EL (cell line): ENCODE results near the gene CYBA.

ENCODE experiments used
- DNase-seq: peaks from one replicate; pipeline ENCODE4 v3.0.0-alpha.2; 2016

CYBA gene

GRCh38 chr16:88659160-88659559, 8.3 kb upstream of the CYBA start:
- DNase-seq = no peak

GRCh38 chr16:88658714-88659113, 7.9 kb upstream of the CYBA start:
- no peak for DNase-seq

GRCh38 chr16:88657371-88657770, 6.5 kb upstream of the CYBA start:
- no peak for DNase-seq

- DNase-seq = no peak
Measured at GRCh38 chr16:88656291-88656980, 5.6 kb upstream of the CYBA start.

- no peak for DNase-seq
Measured at GRCh38 chr16:88655733-88656281, 5.0 kb upstream of the CYBA start.

GRCh38 chr16:88655053-88655732, 4.3 kb upstream of the CYBA start:
- DNase-seq = no peak

GRCh38 chr16:88654363-88655052, 3.7 kb upstream of the CYBA start:
- DNase-seq = no peak

GRCh38 chr16:88653596-88654362, 2.9 kb upstream of the CYBA start:
- no peak for DNase-seq

GRCh38 chr16:88653101-88653500, 2.2 kb upstream of the CYBA start:
- no peak for DNase-seq

GRCh38 chr16:88652762-88653063, 1.9 kb upstream of the CYBA start:
- DNase-seq = no peak

GRCh38 chr16:88651989-88652761, 1.3 kb upstream of the CYBA start:
- no peak for DNase-seq

GRCh38 chr16:88651276-88651988, 579 bp upstream of the CYBA start:
- no peak for DNase-seq

GRCh38 chr16:88649924-88650748, 717 bp downstream of the CYBA start:
- no peak for DNase-seq

GRCh38 chr16:88649195-88649923, 1.5 kb downstream of the CYBA start:
- DNase-seq = no peak

GRCh38 chr16:88647178-88648070, 3.4 kb downstream of the CYBA start:
- DNase-seq = no peak

- DNase-seq = no peak
Measured at GRCh38 chr16:88646345-88647034, 4.4 kb downstream of the CYBA start.

GRCh38 chr16:88645941-88646340, 4.9 kb downstream of the CYBA start:
- DNase-seq = no peak

GRCh38 chr16:88645455-88645854, 5.4 kb downstream of the CYBA start:
- DNase-seq = no peak

GRCh38 chr16:88643644-88643932, 7.3 kb downstream of the CYBA start:
- DNase-seq = no peak
